ENCODE measurements around the gene CIT. TPM values are rescaled to one million over a fixed set of nuclear protein-coding genes. Genes with fewer than 3 reads are reported as not detected.

The CIT gene
- total and polyA plus RNA-seq, 9 of the 15 experiments (the other 6 are each of a cell fraction or from before 2014, with no cell fraction given): 1.1 to 46.7 (median 21.3) TPM

DNA sequence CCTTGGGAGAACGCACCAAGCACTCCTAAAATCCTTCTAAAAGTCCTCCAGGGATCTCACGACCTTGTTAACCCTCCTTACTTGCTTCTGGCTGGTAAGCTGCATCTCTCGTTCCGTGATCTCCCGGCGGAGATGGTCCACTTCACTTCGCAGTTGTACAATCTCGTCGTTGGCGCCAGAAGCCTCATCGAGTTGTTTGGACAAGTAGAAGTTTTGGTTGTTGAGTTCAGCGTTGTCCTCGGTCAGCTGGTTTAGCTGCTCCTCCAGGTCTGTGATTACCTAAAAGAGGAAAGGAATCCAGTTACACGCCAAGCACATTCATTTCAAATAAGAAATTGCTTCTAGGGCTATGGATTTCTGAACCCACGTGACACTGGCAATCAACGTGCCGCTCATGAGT lies 142.0 kb downstream of the CIT start (continued):
- TF ChIP-seq, protein P1, sequence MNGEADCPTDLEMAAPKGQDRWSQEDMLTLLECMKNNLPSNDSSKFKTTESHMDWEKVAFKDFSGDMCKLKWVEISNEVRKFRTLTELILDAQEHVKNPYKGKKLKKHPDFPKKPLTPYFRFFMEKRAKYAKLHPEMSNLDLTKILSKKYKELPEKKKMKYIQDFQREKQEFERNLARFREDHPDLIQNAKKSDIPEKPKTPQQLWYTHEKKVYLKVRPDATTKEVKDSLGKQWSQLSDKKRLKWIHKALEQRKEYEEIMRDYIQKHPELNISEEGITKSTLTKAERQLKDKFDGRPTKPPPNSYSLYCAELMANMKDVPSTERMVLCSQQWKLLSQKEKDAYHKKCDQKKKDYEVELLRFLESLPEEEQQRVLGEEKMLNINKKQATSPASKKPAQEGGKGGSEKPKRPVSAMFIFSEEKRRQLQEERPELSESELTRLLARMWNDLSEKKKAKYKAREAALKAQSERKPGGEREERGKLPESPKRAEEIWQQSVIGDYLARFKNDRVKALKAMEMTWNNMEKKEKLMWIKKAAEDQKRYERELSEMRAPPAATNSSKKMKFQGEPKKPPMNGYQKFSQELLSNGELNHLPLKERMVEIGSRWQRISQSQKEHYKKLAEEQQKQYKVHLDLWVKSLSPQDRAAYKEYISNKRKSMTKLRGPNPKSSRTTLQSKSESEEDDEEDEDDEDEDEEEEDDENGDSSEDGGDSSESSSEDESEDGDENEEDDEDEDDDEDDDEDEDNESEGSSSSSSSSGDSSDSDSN (IDR thresholded peaks at IDR 0.05; ENCODE audit: borderline replicate concordance in 1 of 2, low read depth in 2 of 2, low read length in 2 of 2): no peak
- TF ChIP-seq GTF2E2 (tag; IDR thresholded peaks at IDR 0.05) (no peak), ZNF830 (CRISPR knock-in tag; IDR thresholded peaks at IDR 0.05) (no peak), TCF3 (CRISPR knock-in tag; IDR thresholded peaks at IDR 0.05) (no peak), RUNX1 (IDR thresholded peaks at IDR 0.05; ENCODE audit: low read depth) (no peak), ETV5 (CRISPR knock-in tag; IDR thresholded peaks at IDR 0.05; ENCODE audit: low read depth) (no peak), NUFIP1 (IDR thresholded peaks at IDR 0.05; ENCODE audit: partially characterized antibody) (no peak), L3MBTL2 (IDR thresholded peaks at IDR 0.05) (no peak), XRCC5 (IDR thresholded peaks at IDR 0.05; ENCODE audit: low read depth, low read length) (no peak), HMG20B (CRISPR knock-in tag; IDR thresholded peaks at IDR 0.05) (no peak)
- TF ChIP-seq, protein P2, sequence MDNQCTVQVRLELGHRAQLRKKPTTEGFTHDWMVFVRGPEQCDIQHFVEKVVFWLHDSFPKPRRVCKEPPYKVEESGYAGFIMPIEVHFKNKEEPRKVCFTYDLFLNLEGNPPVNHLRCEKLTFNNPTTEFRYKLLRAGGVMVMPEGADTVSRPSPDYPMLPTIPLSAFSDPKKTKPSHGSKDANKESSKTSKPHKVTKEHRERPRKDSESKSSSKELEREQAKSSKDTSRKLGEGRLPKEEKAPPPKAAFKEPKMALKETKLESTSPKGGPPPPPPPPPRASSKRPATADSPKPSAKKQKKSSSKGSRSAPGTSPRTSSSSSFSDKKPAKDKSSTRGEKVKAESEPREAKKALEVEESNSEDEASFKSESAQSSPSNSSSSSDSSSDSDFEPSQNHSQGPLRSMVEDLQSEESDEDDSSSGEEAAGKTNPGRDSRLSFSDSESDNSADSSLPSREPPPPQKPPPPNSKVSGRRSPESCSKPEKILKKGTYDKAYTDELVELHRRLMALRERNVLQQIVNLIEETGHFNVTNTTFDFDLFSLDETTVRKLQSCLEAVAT (IDR thresholded peaks at IDR 0.05): no peak

All from K562 (cell line).